Left ventricle myocardium inferior (tissue), 1 donor: ENCODE measurements around the gene EML3. TPM values are rescaled to one million over a fixed set of nuclear protein-coding genes. Genes with fewer than 3 reads are reported as not detected.

ENCODE experiments used
- DNase-seq: peaks from one replicate; pipeline ENCODE4 v3.0.0-alpha.2; 2020
- H3K27ac ChIP-seq: fragments of 200-600 bp; replicated peaks from 2 replicates; pipeline ENCODE4 v1.8.0; 2021
- H3K27me3 ChIP-seq: fragments of 200-600 bp; 2 replicates; pipeline ENCODE4 v1.8.0; 2021; ENCODE audit warnings: low read depth
- H3K36me3 ChIP-seq: fragments of 200-600 bp; 2 replicates; pipeline ENCODE4 v1.8.0; 2021
- H3K4me1 ChIP-seq: fragments of 200-600 bp; 2 replicates; pipeline ENCODE4 v1.8.0; 2021
- H3K4me3 ChIP-seq: fragments of 200-600 bp; 2 replicates; pipeline ENCODE4 v1.8.0; 2021; ENCODE audit warnings: mild to moderate bottlenecking, moderate library complexity
- H3K9me3 ChIP-seq: fragments of 200-600 bp; replicated peaks from 2 replicates; pipeline ENCODE4 v1.8.0; 2021
- intact Hi-C: fragments of 100-400 bp; cut with micrococcal nuclease; formaldehyde crosslinking; loops from one replicate; pipeline ENCODE4 v1.11.0; 2022
- total RNA-seq: library from RNA; stranded (reverse); fragmentation: NEBNext Ultra II Directional; extraction: Animal tissue kit (Norgen Biotek cat#: 25700); gene quantifications from one replicate; pipeline ENCODE4 v1.2.1, GENCODE V29; 2021
- TF ChIP-seq, protein P1 (sequence below): fragments of 200-600 bp; IDR thresholded peaks from 2 replicates; pipeline ENCODE4 v1.8.0; 2021; ENCODE audit warnings: antibody characterized with exemption, mild to moderate bottlenecking, borderline replicate concordance
- donor health status: DM: no; HTN: yes; CAD: no; lungs with severe emphysema.

The EML3 gene
- total RNA-seq, 1 donor from 2014 or later = 14.6 TPM

- DNase-seq = no peak
- no peak overlapping the region for H3K27ac ChIP-seq
- no peaks in the 10 kb centered on the region for H3K27me3 ChIP-seq
- H3K4me3 ChIP-seq = no peak overlapping the region
- intact Hi-C loops = no loop called here
- peaks cover 25% of the 10 kb centered on the region for H3K4me1 ChIP-seq
- no peaks in the 10 kb centered on the region for H3K9me3 ChIP-seq
- H3K36me3 ChIP-seq = peaks cover 78% of the 10 kb centered on the region
- TF ChIP-seq, protein P1, sequence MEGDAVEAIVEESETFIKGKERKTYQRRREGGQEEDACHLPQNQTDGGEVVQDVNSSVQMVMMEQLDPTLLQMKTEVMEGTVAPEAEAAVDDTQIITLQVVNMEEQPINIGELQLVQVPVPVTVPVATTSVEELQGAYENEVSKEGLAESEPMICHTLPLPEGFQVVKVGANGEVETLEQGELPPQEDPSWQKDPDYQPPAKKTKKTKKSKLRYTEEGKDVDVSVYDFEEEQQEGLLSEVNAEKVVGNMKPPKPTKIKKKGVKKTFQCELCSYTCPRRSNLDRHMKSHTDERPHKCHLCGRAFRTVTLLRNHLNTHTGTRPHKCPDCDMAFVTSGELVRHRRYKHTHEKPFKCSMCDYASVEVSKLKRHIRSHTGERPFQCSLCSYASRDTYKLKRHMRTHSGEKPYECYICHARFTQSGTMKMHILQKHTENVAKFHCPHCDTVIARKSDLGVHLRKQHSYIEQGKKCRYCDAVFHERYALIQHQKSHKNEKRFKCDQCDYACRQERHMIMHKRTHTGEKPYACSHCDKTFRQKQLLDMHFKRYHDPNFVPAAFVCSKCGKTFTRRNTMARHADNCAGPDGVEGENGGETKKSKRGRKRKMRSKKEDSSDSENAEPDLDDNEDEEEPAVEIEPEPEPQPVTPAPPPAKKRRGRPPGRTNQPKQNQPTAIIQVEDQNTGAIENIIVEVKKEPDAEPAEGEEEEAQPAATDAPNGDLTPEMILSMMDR = no peak
Observed at GRCh38 chr11:62580959-62581715, 31.4 kb downstream of the EML3 start.

DNA sequence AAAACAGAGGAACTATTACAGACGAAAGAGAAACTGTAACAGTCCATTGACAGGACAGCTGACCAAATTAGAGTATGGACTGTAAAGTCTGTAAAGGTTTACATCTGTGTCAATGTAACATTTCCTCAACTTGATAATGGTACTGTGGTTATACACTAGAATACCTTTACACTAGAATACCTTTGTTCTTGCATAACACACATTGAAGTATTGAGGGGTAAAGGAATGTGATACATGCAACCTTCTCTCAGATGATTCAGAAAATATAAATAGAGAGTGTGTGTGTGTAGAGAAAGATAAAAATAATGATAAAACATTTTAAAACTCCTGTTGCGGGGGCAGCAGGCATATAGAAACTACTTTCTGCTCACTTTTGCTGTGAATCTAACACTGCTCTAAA lies 33.3 kb downstream of the EML3 start:
- no peaks in the 10 kb centered on the region for H3K9me3 ChIP-seq
- no peak overlapping the region for H3K27ac ChIP-seq
- H3K36me3 ChIP-seq = peaks cover 61% of the 10 kb centered on the region
- peaks cover 44% of the 10 kb centered on the region for H3K4me1 ChIP-seq
- TF ChIP-seq, protein P1 = no peak
- DNase-seq = no peak
- no peak overlapping the region for H3K4me3 ChIP-seq
- intact Hi-C loops = no loop called here
- no peaks in the 10 kb centered on the region for H3K27me3 ChIP-seq

DNA sequence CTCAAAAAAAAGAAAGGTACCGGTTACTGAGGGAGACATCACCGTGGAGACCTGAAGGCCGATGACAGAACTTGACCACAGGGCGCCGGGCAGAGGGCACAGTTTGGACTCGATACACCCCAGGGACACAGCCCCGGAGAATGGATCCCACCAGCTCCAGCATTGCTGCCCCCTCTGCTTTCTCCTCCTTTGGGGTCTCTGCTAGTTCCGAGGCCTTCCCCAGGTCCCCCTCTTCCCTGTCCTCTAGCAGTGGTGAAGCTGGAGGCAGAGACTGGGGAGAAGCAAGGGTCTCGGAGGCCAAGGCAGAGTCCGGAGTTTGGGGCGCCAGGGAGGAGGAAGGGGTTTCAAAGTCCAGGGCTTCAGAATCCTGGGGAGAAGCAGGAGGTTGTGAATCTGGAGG lies 34.0 kb downstream of the EML3 start:
- peak overlapping the region; percentile 94 for H3K27ac ChIP-seq
- peaks cover 57% of the 10 kb centered on the region for H3K36me3 ChIP-seq
- DNase-seq = no peak
- TF ChIP-seq, protein P1 = no peak
- intact Hi-C loops = no loop called here
- peaks cover 46% of the 10 kb centered on the region for H3K4me1 ChIP-seq
- no peaks in the 10 kb centered on the region for H3K9me3 ChIP-seq
- H3K27me3 ChIP-seq = no peaks in the 10 kb centered on the region
- no peak overlapping the region for H3K4me3 ChIP-seq

DNA sequence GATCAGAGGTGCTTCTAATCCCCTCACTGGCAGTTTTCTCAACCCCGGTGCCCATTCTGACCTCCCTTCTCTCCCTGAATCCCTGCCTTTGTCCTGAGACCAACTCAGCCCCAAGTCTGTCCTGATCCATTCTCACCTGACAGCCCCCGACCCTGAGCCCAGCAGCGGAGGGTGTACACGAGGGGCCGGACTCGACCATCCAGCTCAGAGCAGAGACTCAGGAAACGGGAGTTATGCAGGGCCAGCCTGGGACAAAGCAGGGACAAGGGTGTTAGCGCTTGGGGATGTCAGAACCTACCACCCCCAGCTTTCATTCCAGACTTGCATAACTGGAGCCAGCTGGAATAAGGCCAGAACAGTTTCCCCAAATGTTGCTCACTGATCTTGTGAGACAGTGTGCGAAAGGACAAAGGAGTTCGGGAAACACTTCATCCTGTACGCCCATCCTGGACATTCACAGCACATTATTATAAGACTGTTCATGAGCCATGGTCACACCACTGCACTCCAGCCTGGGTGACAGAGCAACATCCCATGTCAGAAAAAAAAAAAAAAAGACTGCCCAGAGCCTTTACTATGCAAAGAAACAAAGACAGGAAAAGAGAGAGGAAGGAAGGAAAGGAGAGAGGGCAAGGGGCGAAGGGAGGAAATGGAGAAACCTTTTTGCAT lies 35.4 kb downstream of the EML3 start:
- intact Hi-C loops = no loop called here

DNA sequence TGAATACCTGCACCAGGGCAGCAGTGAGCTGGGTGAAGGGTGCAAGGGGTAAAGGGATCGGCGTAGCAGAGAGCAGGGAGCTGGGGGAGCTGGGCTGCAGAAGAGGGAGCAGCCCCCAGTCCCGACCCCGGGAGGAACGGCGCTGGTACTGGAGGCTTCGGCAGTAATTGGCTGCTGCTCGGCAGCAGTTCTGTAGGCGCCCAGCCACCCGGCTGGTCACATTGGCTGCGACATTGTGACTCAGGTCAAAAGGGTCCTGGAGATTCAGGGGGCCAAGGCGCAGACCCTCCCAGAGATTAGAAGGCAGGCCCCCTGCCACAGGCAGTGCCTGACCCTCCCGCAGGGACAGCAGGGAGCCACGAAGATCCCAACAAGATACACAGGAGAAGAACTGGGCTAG lies 36.7 kb downstream of the EML3 start:
- TF ChIP-seq, protein P1 = no peak
- no peak for DNase-seq
- Histone ChIP-seq H3K27ac (peak overlapping the region; percentile 94), H3K4me3 (peak overlapping the region; percentile 94), H3K36me3 (peaks cover 57% of the 10 kb centered on the region), H3K4me1 (peaks cover 65% of the 10 kb centered on the region), H3K9me3 (no peaks in the 10 kb centered on the region), H3K27me3 (no peaks in the 10 kb centered on the region)
- intact Hi-C loops = no loop called here

More for the DNA sequence above, 35.4 kb downstream of the EML3 start:
- H3K4me3 ChIP-seq = peak overlapping the region; percentile 28
- DNase-seq = no peak
- TF ChIP-seq, protein P1 = no peak
- H3K4me1 ChIP-seq = peaks cover 59% of the 10 kb centered on the region
- H3K27ac ChIP-seq = peak overlapping the region; percentile 94
- no peaks in the 10 kb centered on the region for H3K9me3 ChIP-seq
- peaks cover 56% of the 10 kb centered on the region for H3K36me3 ChIP-seq
- no peaks in the 10 kb centered on the region for H3K27me3 ChIP-seq
